ENCODE data around the gene KLHL40. TPM values are rescaled to one million over a fixed set of nuclear protein-coding genes. Genes with fewer than 3 reads are reported as not detected.

The KLHL40 gene
- total and polyA plus RNA-seq, 2 donors (not counting 3 experiments of a cell fraction or from before 2014, with no cell fraction given), result not detected

GRCh38 chr3:42696356-42697288, 11.3 kb downstream of the KLHL40 start:
- FAIRE-seq (no peak), DNase-seq (ENCODE audit: low read depth, low spot score) (no peak)
- no TSS peak for BruUV-seq (replicated peaks)
- Histone ChIP-seq H3K9me3 (replicated peaks; ENCODE audit: control insufficient read depth, insufficient read depth, low read length) (no peaks in the 10 kb centered on the region), H3K9ac (replicated peaks; ENCODE audit: extremely low read depth, insufficient read depth, low read length) (no peak overlapping the region), H3K36me3 (ENCODE audit: control insufficient read depth in 2 of 2, extremely low read depth in 1 of 2, insufficient read depth in 2 of 2, low read length in 2 of 2) (no peaks in the 10 kb centered on the region), H3K27me3 (ENCODE audit: control insufficient read depth in 2 of 2, insufficient read depth in 2 of 2, low read length in 2 of 2) (no peaks in the 10 kb centered on the region), H3K9me1 (replicated peaks; ENCODE audit: control insufficient read depth, extremely low read depth, insufficient read depth, low read length) (no peaks in the 10 kb centered on the region), H3K4me2 (ENCODE audit: insufficient read depth, low read length) (no peak overlapping the region), H2AFZ (ENCODE audit: low read depth, low read length) (no peak overlapping the region), H3K4me1 (ENCODE audit: control insufficient read depth, extremely low read depth, insufficient read depth, low read length) (no peaks in the 10 kb centered on the region), H4K20me1 (replicated peaks; ENCODE audit: control insufficient read depth, extremely low read depth, insufficient read depth, low read length) (no peaks in the 10 kb centered on the region), H3K27ac (ENCODE audit: insufficient read depth, low read depth, low read length) (no peak overlapping the region), H3K79me2 (ENCODE audit: control insufficient read depth, insufficient read depth, low read length) (no peaks in the 10 kb centered on the region), H3K4me3 (replicated peaks in 1 of 3; ENCODE audit: insufficient read depth in 1 of 3, low read depth in 1 of 3, low read length in 3 of 3) (no peak overlapping the region)
- intact Hi-C loops (cut with micrococcal nuclease), result no loop called here
- dilution Hi-C loops (cut with MboI; ENCODE audit: extremely low pct_ligation_motif_present, low sequenced_read_pairs), result no loop called here
- ChIA-PET POLR2A (no interaction called here), CTCF (interaction anchor here (1.2 kb wide), 1 partner anchor 9 kb away, joined by 4 read pairs; no protein-coding TSS in a partner anchor)
- no peak for TF ChIP-seq EZH2 (IDR thresholded peaks at IDR 0.05; ENCODE audit: borderline replicate concordance, low read depth, low read length, severe bottlenecking)

- Histone ChIP-seq H4K20me1 (replicated peaks; ENCODE audit: control insufficient read depth, extremely low read depth, insufficient read depth, low read length) (no peaks in the 10 kb centered on the region), H3K27ac (ENCODE audit: insufficient read depth, low read depth, low read length) (no peak overlapping the region), H3K4me3 (replicated peaks in 1 of 3; ENCODE audit: insufficient read depth in 1 of 3, low read depth in 1 of 3, low read length in 3 of 3) (no peak overlapping the region), H3K79me2 (ENCODE audit: control insufficient read depth, insufficient read depth, low read length) (no peaks in the 10 kb centered on the region), H2AFZ (ENCODE audit: low read depth, low read length) (no peak overlapping the region), H3K9ac (replicated peaks; ENCODE audit: extremely low read depth, insufficient read depth, low read length) (no peak overlapping the region), H3K9me1 (replicated peaks; ENCODE audit: control insufficient read depth, extremely low read depth, insufficient read depth, low read length) (no peaks in the 10 kb centered on the region), H3K4me1 (ENCODE audit: control insufficient read depth, extremely low read depth, insufficient read depth, low read length) (no peaks in the 10 kb centered on the region), H3K36me3 (ENCODE audit: control insufficient read depth in 2 of 2, extremely low read depth in 1 of 2, insufficient read depth in 2 of 2, low read length in 2 of 2) (no peaks in the 10 kb centered on the region), H3K9me3 (replicated peaks; ENCODE audit: control insufficient read depth, insufficient read depth, low read length) (no peaks in the 10 kb centered on the region), H3K27me3 (ENCODE audit: control insufficient read depth in 2 of 2, insufficient read depth in 2 of 2, low read length in 2 of 2) (no peaks in the 10 kb centered on the region), H3K4me2 (ENCODE audit: insufficient read depth, low read length) (no peak overlapping the region)
- dilution Hi-C loops (cut with MboI; ENCODE audit: extremely low pct_ligation_motif_present, low sequenced_read_pairs) (no loop called here), intact Hi-C loops (cut with micrococcal nuclease) (no loop called here)
- DNase-seq (ENCODE audit: low read depth, low spot score) (no peak), FAIRE-seq (no peak)
- ChIA-PET POLR2A (no interaction called here), CTCF (interaction anchor here (1.2 kb wide), 1 partner anchor 10 kb away, joined by 4 read pairs; no protein-coding TSS in a partner anchor)
- BruUV-seq (replicated peaks), result no TSS peak
- TF ChIP-seq MYC (IDR thresholded peaks at IDR 0.05; ENCODE audit: low read depth, low read length), result no peak
- no peak for TF ChIP-seq EZH2 (IDR thresholded peaks at IDR 0.05; ENCODE audit: borderline replicate concordance, low read depth, low read length, severe bottlenecking)
- no peak for TF ChIP-seq FOS (IDR thresholded peaks at IDR 0.05; ENCODE audit: borderline replicate concordance, insufficient read depth, low read length)
- no peak for TF ChIP-seq POLR2AphosphoS5 (IDR thresholded peaks at IDR 0.05; ENCODE audit: insufficient read depth, low read depth, low read length)
- TF ChIP-seq MAX (IDR thresholded peaks at IDR 0.05; ENCODE audit: insufficient read depth, insufficient read length), result no peak
These were observed 12.1 kb downstream of the KLHL40 start for GRCh38 chr3:42697289-42698051.
